Fibroblast of the aortic adventitia (primary cell): ENCODE results near the gene SMIM5. TPM values are rescaled to one million over a fixed set of nuclear protein-coding genes. Genes with fewer than 3 reads are reported as not detected.

Source experiments
- DNase-seq: peaks from one replicate; pipeline ENCODE4 v3.0.0-alpha.2; 2010; ENCODE audit warnings: low read depth
- H3K4me3 ChIP-seq: 2 replicates; pipeline ENCODE4 v1.5.1; 2011; ENCODE audit warnings: low read depth, mild to moderate bottlenecking, control low read depth, low read length, moderate library complexity
- CTCF ChIP-seq: IDR thresholded peaks from 2 replicates; pipeline ENCODE4 v1.5.1; 2011; ENCODE audit warnings: mild to moderate bottlenecking, low read length, control low read depth, inconsistent platforms; ENCODE audit not compliant: insufficient read depth
- total RNA-seq: library from RNA; depleted of rRNA; stranded (reverse); fragments of >200 nt; gene quantifications from 2 replicates; pipeline ENCODE4 v1.2.3, GENCODE V29; 2012; ENCODE audit warnings: low replicate concordance

Gene SMIM5
- not detected in 2 replicates for total RNA-seq

GRCh38 chr17:75632863-75633485, at the start of gene SMIM5:
SMIM5 (plus strand) TSS chr17:75633434; CDS start chr17:75640202, 6,768 bp downstream.
- H3K4me3 ChIP-seq: no peak within 1 kb of the TSS
- TF ChIP-seq CTCF: peak; percentile 96
- DNase-seq: peak; percentile 86

GRCh38 chr17:75584849-75585175, 48.4 kb upstream of the SMIM5 start:
- no peak for DNase-seq
- H3K4me3 ChIP-seq: no peak overlapping the region
- TF ChIP-seq CTCF: no peak

GRCh38 chr17:75587675-75588595, 45.3 kb upstream of the SMIM5 start, which contains the start of gene MYO15B:
MYO15B (plus strand) TSS chr17:75587800; CDS start chr17:75588058, 258 bp downstream.
- peak within 1 kb of the TSS; percentile 31 for H3K4me3 ChIP-seq
- DNase-seq: no peak
- no peak for TF ChIP-seq CTCF

- H3K4me3 ChIP-seq: peak overlapping the region; percentile 31
- no peak for TF ChIP-seq CTCF
- no peak for DNase-seq
Observed at GRCh38 chr17:75588596-75589011, 44.6 kb upstream of the SMIM5 start.

GRCh38 chr17:75589012-75589918, 44.0 kb upstream of the SMIM5 start:
- TF ChIP-seq CTCF: peak; percentile 31
- peak overlapping the region; percentile 65 for H3K4me3 ChIP-seq
- DNase-seq: peak; percentile 72

GRCh38 chr17:75589919-75590303, 43.3 kb upstream of the SMIM5 start:
- no peak overlapping the region for H3K4me3 ChIP-seq
- no peak for TF ChIP-seq CTCF
- no peak for DNase-seq
